Activated effector memory CD4-positive, alpha-beta T cell treated with Interleukin-2 at 50 U/mL for 16 hours (primary cell): ENCODE measurements around the gene NCK2.

Experiments used
- DNase-seq: peaks from one replicate; pipeline ENCODE4 v3.0.0-alpha.2; 2020

Gene NCK2

DNA sequence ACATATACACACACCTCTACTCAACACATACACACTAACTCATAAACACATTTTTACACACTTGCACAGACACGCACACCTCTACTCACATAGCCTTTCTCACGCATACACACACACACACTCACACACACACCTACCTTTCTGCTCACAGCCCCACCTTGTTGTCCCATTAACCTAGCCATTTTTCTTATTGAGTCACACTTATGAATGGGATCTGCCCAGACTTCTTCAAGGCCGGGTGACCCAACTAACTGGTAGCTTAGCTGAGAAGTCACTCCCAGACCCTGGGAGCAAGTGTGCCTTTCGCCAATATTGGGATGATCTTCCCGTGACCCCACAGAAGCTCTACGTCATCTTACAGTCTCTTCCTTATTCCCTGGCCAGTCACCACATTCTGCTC is 192.2 kb downstream of the NCK2 start:
- no peak for DNase-seq

DNA sequence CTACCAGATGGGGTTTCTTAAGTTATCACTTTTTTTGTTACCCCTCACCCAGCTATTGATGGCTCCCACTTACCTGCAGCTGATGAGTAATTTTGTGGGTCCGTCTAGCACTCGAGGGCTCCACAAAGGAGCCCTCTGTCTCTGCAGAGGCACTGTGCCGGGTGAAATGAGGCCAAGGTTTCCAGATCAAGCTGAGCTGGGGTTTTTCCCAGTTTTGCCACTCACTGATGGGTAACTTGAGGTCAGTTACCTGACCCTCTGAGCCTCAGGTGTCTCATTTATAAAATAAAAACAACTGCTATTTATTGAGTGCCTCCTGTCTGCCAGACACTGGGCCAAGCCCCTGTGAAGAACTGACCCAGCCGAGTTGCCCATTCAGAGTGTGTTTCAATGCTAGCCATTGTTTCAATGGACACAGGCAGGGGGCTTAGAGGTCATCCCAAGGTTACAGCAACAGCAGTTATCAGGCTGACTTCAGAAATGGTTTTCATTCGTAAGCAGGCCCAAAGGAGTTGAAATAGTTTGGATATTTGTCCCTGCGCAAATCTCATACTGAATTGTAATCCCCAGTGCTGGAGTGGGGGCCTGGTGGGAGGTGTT is 192.9 kb downstream of the NCK2 start:
- DNase-seq = no peak
